ENCODE results near the gene ANGEL2. TPM values are rescaled to one million over a fixed set of nuclear protein-coding genes. Genes with fewer than 3 reads are reported as not detected.
"Not testable (repeated sequence)": the region's sequence is repeated elsewhere in the genome, so short reads cannot be mapped to it uniquely, and the experiment has no call there.

The ANGEL2 gene
- total RNA-seq, 4 donors from 2014 or later: 23.8 to 53.3 (median 31.2) TPM

- H3K4me3 ChIP-seq (ENCODE audit: low read depth, poor library complexity, severe bottlenecking): no peak overlapping the region
- WGBS, 2 donors: 87 to 89% methylated on average over 2 of the region's 2 CpGs
- intact Hi-C loops (cut with DNase I; ENCODE audit: low total_unique reads): no loop called here
- DNase-seq (ENCODE audit: low spot score in 2 of 2): no peak
- TF ChIP-seq POLR2A (IDR thresholded peaks at IDR 0.05): no peak
- TF ChIP-seq, protein P1, sequence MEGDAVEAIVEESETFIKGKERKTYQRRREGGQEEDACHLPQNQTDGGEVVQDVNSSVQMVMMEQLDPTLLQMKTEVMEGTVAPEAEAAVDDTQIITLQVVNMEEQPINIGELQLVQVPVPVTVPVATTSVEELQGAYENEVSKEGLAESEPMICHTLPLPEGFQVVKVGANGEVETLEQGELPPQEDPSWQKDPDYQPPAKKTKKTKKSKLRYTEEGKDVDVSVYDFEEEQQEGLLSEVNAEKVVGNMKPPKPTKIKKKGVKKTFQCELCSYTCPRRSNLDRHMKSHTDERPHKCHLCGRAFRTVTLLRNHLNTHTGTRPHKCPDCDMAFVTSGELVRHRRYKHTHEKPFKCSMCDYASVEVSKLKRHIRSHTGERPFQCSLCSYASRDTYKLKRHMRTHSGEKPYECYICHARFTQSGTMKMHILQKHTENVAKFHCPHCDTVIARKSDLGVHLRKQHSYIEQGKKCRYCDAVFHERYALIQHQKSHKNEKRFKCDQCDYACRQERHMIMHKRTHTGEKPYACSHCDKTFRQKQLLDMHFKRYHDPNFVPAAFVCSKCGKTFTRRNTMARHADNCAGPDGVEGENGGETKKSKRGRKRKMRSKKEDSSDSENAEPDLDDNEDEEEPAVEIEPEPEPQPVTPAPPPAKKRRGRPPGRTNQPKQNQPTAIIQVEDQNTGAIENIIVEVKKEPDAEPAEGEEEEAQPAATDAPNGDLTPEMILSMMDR (IDR thresholded peaks at IDR 0.05): no peak
Observed at GRCh38 chr1:213008564-213008963, 7.1 kb downstream of the ANGEL2 start.

GRCh38 chr1:213003256-213003655, 12.4 kb downstream of the ANGEL2 start:
- DNase-seq (ENCODE audit: low spot score in 2 of 2): no peak
- no peak overlapping the region for H3K4me3 ChIP-seq (ENCODE audit: low read depth, poor library complexity, severe bottlenecking)
- TF ChIP-seq POLR2A (IDR thresholded peaks at IDR 0.05): no peak
- TF ChIP-seq, protein P1 (IDR thresholded peaks at IDR 0.05): no peak
- intact Hi-C loops (cut with DNase I; ENCODE audit: low total_unique reads): no loop called here
- 76 to 89% methylated on average over 3 of the region's 3 CpGs for WGBS, 2 donors

GRCh38 chr1:212994926-212995325, 20.7 kb downstream of the ANGEL2 start:
- H3K4me3 ChIP-seq (ENCODE audit: low read depth, poor library complexity, severe bottlenecking): no peak overlapping the region
- WGBS, 2 donors: 82 to 83% methylated on average over 3 of the region's 3 CpGs
- intact Hi-C loops (cut with DNase I; ENCODE audit: low total_unique reads): loop anchor here (5.0 kb wide), 1 partner anchor 183 kb away; no protein-coding TSS in a partner anchor
- no peak for DNase-seq (ENCODE audit: low spot score in 2 of 2)
- TF ChIP-seq, protein P1 (IDR thresholded peaks at IDR 0.05): no peak
- TF ChIP-seq POLR2A (IDR thresholded peaks at IDR 0.05): no peak

DNA sequence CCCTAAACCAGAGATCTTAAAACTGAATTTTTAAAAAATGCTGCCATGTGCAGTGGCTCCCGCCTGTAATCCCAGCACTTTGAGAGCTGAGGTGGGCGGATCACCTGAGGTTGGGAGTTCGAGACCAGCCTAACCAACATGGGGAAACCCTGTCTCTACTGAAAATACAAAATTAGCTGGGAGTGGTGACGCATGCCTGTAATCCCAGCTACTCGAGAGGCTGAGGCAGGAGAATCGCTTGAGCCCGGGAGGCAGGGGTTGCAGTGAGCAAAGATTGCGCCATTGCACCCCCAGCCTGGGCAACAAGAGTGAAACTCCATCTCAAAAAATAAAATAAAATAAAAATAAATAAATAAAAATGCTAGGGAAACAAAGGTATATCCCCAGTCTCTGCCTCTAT, 21.7 kb downstream of the ANGEL2 start:
- intact Hi-C loops (cut with DNase I; ENCODE audit: low total_unique reads); H3K4me3 ChIP-seq (ENCODE audit: low read depth, poor library complexity, severe bottlenecking); DNase-seq (ENCODE audit: low spot score in 2 of 2): not testable (repeated sequence)
- 97 to 98% methylated on average over 8 of the region's 8 CpGs for WGBS, 2 donors

GRCh38 chr1:212990276-212990675, 25.4 kb downstream of the ANGEL2 start:
- 50 to 69% methylated on average over 1 of the region's 1 CpG for WGBS, 2 donors
- intact Hi-C loops (cut with DNase I; ENCODE audit: low total_unique reads): no loop called here
- no peak overlapping the region for H3K4me3 ChIP-seq (ENCODE audit: low read depth, poor library complexity, severe bottlenecking)
- no peak for DNase-seq (ENCODE audit: low spot score in 2 of 2)
- no peak for TF ChIP-seq POLR2A (IDR thresholded peaks at IDR 0.05)
- TF ChIP-seq, protein P1 (IDR thresholded peaks at IDR 0.05): no peak

DNA sequence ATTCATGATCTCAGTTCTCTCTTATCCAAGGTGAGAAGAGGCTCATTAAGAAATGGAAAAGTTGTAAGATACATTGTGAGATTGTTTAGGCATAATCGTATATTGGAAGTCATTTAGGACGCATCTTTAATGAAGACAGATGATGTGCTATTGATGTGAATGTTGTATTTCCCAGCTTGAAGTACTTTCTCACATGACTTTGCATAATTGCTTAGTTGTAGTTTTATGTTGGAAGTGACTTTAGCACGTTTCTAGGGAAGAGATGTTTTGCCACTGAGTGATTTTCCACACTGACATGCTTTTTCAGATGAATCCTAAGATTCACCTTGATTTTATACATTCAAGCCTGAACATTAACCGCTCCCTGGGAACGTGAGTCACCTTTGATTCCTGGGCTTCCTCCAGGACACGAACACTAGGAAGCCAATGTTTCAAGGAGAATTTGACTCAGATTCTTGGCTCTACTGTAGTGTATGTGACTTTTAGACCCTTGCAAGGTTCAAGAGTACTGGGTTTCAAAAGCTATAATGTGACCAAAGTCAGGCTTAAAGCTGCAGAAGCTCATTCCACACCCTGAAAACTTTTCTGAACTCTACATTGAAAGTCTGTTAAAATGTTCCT, 27.9 kb downstream of the ANGEL2 start:
- no peak overlapping the region for H3K4me3 ChIP-seq (ENCODE audit: low read depth, poor library complexity, severe bottlenecking)
- no peak for DNase-seq (ENCODE audit: low spot score in 2 of 2)
- intact Hi-C loops (cut with DNase I; ENCODE audit: low total_unique reads): no loop called here
- TF ChIP-seq, protein P1 (IDR thresholded peaks at IDR 0.05): no peak
- no peak for TF ChIP-seq POLR2A (IDR thresholded peaks at IDR 0.05)
- 36 to 40% methylated on average over 6 of the region's 6 CpGs for WGBS, 2 donors

All from lower leg skin (tissue), 4 donors.